Measurements from ENCODE around the gene MYO5A. TPM values are rescaled to one million over a fixed set of nuclear protein-coding genes. Genes with fewer than 3 reads are reported as not detected.

Gene MYO5A
- 17.7 and 27.4 TPM in 2 replicates for total RNA-seq

DNA sequence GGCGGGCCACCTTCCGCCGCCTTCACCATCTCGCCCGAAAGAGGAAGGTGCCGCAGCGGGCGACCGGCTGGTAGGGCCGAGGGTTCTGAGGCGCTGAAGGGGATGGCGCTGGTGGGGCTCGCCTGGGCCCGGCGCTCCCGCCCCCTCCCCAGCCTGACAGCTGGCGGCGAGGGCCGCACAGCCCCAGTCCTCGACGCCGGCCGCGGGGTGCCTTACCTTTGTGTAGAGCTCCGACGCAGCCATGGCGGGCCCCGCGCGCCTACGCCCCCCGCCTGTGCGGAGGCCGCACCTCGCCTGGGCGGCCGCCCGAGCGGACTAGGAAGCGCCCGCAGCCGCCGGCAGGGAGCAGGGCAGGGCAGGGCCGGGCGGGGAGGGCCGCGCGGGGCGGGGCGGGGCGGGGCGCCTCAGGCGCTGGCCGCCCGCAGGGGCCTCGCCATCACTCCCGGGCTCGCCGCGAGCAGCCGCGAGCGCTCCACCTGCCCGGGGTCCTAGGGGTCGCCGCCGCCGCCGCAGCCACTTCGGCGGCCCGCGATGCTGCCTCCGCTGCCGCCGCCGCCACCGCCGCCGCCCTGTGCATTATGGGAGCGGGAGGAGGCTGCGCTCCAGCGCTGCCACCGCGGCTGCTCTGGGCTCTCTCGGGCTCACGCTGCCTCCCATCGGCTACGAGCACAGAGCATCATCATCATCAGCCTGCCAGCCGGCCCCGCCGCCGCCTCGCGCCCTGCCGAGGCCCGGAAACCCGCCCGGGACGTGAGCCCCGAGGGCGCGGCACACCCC, at the start of gene MYO5A:
MYO5A (minus strand) TSS at position 317 of the 777 bp plus-strand sequence; CDS start at position 243, 74 bp downstream.

DNA sequence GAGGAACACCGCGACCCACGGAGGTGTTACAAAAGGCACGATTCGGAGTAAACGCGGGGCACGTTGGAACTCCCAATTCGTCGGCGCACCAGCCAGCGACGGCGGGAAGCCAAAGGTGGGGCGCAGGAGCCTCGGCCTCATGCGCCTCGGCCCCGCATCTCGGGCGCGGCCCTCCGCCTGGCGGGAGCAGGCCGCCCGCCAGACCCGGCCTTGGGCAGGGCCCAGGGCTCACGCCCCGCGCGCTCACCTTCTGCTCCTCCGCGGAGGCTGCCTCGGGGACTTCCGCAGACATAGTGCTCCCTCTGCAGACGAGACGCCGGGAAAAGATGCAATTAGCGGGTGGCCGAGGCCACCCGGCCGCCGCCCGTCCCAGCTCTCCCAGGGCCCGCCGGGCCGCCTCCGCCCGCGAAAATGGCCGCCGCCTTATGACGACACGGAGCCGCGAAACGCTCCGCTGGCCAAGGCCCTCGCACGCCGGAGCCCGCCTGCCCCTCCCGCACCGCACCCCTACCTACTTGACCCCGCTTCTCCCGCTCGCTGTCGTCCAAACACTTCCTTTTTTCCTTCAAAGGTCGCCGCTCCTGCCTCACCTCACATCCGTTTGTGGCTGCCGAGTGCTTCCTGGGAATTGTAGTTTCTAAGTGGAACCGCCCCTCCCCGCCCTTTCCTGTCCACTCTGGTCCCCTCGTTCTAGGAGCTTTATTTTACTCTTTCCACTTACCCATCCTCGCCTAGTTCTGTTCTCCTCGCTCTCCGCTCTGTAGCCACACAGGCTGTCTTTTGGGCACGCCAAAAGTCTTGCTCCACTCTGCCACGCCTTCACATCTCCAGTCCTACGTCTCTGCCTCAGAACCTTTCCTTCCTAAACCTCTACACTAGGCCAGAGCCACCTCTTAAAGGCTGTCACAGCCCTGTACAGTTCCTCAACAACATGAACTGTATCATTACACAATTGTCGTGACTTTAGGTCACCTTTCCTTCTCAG, 40.2 kb upstream of the MYO5A start, which contains the start of gene ARPP19:
ARPP19 (minus strand) TSS at position 430 of the 985 bp plus-strand sequence; CDS start at position 292, 138 bp downstream.

DNA sequence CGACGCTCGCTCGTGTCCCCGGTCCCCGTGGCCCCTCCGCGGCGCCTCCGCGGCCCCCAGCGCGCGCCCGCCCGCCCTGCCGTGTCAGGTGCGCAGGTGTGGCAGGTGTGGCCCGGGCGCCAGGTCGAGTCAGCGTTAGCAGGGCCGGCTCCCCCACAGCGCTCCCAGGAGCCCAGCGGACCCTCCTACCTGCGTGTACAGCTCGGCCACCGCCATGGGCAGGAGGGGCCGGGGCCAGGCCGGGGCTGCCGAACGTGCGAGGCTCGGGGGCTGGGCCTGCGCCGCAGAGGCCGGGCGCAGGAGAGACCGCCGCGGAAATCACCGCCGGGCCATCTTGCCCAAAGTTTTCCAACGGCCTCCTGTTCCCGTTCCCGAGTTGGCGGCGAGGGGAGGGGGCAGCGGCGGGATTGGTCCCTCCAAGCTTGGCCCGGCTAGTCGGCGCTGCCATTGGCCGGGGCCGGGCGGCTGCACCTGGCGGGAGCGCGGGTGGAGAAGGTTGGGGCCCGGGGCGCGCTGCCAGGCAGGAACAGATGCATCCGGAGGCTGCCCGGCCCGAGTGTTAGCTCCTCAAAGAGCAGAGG, 233.2 kb downstream of the MYO5A start, which contains the start of gene MYO5C:
MYO5C (minus strand) TSS at position 384 of the 581 bp plus-strand sequence; CDS start at position 216, 168 bp downstream.

Other genes with a start within 250 kb of the MYO5A start
- gene MYO5C, start 233.1 kb downstream of the MYO5A start, total RNA-seq = 0.09 and 0.16 TPM in 2 replicates
- gene ARPP19, start 40.1 kb upstream of the MYO5A start, total RNA-seq = 33.0 and 42.9 TPM in 2 replicates
- 16.0 and 20.5 TPM in 2 replicates for gene ATOSA, start 150.5 kb upstream of the MYO5A start, total RNA-seq